ENCODE data around the gene NBPF1.
A peak's percentile ranks its signal among the peaks of the same experiment; 100 is the strongest.
"Not testable (repeated sequence)": the region's sequence is repeated elsewhere in the genome, so short reads cannot be mapped to it uniquely, and the experiment has no call there.

NBPF1 gene

DNA sequence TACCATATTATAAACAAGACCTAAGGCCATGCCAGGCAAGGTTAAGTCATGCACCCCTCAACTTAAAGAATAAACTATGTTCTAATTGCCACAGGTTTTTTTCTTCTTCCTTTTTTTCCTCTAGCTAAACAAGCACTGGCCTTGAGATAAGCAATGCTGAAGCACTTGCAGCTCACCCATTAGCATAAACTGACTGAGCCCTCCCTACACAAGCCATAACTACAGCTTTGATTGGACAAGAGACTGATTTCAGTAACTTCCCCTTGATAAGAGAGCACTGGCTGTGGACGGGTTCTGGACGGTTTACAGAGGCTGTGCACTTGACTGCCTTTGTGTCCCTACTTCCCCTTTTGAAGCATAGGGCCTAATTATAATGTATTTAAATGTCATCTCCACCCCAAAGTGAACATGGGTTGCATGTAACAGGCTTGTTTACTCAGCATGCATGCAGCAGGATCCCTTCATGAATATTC lies 72.9 kb downstream of the NBPF1 start:
- DNase-seq, result not testable (repeated sequence)

DNA sequence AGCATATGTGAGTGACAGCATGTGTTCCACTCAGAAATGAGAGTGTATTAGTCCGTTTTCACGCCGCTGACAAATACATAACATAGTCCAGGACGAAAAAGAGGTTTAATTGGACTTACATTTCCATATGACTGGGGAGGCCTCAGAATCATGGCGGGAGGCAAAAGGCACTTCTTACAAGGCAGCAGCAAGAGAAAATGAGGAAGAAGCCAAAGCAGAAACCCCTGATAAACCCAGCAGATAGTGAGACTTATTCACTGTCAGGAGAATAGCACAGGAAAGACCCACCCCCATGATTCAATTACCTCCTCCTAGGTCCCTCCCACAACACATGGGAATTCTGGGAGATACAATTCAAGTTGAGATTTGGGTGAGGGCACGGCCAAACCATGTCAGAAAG lies 75.8 kb downstream of the NBPF1 start:
- not testable (repeated sequence) for DNase-seq

DNA sequence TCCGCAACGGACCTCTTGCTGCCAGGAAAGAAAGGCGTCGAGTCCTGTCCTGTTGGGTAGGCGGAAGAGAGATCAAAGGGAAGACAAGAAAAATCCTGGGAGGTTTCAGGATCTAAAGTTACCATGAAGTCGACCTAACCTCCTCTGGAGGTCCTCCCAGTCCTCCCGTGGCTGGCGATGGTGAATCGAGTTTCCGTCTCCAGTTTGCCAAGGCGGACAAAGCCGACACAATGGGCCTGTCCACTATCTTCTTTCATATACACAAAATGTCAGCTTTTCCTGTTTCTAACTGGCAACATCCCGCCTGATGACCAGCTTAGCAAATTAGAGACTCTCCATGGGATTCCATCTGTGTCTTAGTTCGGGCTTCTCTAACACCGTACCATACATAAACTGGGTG lies 76.6 kb downstream of the NBPF1 start:
- DNase-seq, result not testable (repeated sequence)

DNA sequence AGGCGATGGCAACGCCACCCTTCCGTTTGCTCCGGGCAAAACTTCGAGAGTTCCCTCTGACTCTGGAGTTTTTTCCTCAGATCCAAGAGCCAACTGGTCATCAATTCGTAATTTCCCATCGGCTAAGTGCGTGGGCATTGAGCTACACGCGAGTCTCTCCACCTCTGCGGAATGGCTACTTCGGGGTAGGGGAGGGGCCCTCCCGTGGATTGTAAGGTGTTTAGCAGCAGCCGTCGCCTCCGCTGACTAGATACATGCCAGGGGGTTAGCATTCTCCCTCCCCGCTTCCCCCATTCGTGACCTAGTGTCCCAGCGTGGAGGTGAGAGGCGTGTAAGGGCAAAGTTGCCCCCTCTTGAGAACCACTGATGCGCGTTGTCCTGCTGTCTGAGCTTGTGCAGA lies 77.5 kb downstream of the NBPF1 start:
- not testable (repeated sequence) for DNase-seq

DNA sequence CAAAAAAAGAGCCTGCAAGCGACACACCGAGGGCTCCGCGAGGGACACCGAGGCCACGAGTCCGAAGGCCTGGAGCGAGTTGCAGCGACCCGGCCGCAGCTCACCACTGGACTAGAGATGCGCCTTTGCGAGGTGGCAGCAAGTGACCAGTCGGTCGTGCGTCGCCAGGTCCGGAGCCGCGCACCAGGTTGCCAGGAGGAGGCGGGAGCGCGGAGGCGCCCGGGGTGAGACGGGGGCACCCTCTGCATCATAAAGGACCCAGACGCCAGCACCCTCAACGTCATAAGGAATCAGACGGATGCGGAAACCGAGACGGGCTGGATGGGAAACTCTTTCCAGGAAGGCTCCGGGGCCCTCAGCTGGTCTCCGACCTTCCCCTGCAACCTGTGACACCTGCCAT lies 77.9 kb downstream of the NBPF1 start:
- not testable (repeated sequence) for DNase-seq

DNA sequence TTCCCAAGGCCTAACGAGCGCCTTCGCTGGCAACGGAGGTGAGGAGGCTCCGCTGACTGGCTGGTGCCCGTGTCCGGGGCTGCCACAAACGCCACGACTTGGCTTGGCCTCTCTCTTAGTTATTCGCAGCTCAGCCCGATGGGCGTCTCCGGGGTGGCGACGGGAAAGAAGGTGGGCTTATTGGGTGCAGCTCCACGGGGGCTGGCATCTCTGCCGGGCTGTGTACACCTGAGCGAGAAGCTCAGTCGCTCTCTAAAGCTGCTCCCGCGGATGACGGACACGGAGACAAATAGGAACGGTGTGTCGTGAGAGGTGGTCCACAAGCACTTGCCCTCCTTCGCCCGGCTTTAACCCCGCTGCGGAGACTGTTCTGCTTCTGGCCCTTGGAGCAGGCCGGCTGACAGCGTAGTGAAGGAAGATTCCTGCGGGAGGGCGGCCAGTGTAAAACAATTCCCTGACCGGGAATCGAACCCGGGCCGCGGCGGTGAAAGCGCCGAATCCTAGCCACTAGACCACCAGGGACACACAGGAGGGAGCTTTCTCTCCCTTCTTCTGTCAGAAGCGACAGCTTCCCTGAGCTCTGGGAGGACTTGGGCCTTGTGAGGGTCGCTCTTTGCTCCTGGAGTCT lies 78.4 kb downstream of the NBPF1 start:
- peak in 1 of 2 donors; percentile 38 for DNase-seq

DNA sequence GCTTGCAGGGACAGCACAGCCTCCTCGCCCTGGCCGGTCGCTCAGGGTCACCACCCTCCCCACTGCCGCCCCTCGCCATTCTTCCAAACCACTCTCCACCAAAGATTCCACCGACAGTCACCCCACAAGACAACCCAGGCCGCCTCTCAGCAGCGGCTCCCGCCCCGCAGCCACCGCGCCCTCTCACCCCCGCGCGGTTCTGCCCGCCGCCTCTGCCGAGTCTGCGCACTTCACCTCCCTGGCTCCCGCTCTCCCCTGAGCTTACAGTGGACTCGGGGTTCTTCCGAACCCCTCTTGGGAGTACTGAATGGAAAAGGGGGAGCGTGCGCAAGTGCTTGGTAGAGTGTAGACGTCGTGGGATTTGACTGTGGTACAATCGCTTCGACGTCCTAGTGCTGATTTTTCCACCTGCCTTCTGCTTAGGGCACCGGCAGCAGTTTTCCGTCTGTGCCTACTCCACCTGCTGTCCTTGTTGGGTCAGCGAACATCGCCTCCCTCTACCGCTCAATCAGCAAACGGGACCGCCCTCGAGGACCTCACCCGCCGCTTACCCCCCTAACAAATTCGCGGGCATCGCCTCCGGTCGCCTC lies 79.0 kb downstream of the NBPF1 start:
- peak in 1 of 2 donors; percentile 12 for DNase-seq

DNA sequence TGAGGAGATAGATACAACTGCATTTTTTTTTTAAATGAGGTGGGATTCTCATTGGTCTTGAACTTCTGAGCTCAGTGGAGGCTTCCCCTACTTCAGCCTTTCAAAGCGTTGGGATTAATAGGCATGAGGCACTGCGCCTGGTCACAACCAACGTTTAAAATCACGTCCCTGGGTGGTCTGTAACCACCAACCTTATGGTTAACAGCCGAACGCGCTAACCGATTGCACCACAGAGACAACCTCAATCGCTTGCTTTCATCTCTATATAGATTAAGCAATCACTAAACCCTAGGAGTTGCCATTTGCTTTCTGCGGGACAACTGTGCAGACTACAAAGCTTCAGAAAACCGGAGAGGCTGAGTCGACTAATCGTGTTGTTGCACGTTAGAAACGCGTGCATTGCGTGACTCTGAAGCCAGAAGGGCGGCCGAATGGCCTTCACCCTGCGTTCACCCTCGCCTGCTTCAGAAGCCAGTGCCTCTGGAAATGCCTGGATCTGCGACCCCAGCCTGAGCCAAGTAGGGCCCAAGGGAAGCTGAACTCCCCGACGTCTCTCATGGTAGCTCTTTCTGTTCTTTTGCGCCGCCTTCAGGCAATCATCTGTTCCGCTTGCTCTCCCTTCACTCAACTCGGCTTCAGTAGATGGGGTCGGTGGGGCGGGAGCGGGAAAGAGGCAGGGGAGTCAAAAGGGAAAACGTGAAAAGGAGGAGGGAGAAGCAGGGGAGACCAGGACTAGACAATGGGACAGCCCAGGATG lies 81.0 kb downstream of the NBPF1 start:
- DNase-seq, result not testable (repeated sequence)

DNA sequence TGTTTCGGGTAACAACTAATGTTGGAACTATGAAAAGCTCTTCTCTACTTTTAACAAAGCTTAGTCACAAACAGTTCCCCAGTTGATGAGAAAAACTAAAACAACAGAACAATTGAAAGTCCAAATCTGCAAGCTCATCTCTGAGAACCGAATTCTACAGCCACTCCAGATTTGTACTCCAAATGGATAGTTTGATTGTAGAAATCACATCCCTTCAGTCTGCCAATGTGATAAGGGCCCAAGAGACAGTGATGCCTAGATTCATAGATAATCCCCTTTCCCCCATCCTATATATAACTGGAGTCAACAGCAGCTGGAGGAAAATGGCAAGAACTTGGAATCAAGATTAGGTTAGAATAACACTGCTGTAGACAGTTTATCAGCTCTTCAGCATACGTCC lies 85.0 kb downstream of the NBPF1 start:
- DNase-seq, result not testable (repeated sequence)

DNA sequence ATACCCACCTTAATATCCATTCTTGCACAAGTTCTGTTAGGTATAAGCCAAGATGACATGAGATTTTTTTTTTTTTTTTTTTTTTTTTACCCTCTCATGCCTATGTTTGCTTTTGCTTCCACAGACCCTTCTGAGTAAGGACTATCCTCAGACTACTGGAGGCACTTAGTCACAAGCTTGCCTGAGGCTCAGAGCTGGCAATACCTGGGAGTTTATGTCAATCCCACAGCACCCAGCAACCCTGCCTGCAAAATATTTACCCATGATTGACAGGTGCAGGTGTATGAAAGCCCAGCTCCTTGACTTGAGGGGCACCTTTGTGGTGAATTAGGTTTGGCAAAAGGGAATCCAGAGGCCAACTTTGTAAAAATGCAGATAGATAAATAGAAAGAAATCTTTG lies 87.6 kb downstream of the NBPF1 start:
- DNase-seq, result not testable (repeated sequence)

DNA sequence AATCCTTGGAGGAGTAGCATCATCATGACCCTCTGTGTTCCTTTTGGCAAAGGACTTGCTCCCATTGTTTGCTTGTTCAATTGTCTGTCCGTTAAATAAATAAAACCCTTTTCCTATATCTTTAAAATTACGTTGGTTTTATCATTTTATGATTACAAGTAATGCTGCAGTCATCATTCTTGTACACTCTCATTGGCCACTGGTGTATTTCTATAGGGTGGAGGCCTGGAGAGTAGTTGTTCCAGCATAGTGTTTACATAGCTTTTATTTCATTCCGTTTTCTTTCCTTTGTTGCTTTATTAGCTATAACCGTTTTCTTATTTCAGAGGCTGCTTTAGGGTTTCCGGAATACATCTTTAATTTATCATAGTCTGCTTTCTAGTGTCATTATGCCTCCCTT lies 91.7 kb downstream of the NBPF1 start:
- DNase-seq, result not testable (repeated sequence)

DNA sequence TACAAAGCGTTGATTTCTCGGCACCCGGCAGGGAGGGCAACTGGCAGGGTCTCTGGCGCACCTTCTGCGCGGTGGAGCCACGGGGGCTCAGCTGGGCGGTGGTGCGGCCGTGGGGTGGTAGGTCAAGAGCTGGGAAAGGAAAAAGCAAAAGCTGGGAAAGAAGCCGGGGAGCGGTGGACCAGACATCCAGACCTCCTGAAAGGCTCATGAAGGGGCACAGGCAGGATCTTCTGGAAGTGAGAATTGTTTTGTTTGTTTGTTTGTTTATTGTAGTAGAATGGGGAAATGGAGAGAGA lies 92.1 kb downstream of the NBPF1 start:
- DNase-seq, result no peak

DNA sequence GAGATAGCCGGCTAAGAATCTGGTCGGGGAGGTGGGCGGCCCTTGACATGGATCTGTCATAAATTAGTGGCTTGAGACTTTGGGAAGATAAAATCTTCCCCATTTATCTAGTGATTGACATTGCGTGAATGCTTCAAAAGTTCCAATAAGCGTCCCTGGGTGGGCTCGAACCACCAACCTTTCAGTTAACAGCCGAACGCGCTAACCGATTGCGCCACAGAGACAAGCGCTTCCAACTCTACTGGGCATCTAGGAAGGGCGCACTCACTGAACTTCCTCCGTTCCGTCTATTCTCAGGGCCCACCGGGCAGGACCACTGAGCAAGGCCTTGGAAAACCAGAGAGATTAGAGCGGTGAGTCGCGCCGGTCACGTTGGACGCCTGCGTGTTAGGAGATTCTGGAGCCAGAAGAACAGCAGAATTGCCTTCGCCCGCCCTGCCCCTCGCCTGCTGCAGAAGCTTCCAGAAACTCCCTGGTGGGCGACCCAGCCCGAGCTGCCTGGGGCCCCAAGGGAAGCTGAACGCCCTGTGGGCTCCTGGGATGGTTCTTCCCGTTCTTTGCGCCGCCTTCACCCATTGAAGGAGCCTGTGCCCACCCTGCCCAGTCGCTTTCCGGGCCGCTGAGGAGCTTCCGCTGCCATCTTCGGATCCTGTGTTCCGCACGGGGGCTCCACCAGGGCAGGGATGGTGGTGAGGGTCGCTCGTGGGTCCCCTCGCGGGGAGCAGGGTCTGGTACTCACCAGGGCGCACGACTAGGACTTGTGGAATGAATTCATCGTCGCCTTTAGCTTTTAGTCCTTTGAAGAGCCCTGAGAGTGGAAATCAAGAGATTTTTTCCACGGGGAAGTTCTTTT lies 92.7 kb downstream of the NBPF1 start:
- DNase-seq, result not testable (repeated sequence)

DNA sequence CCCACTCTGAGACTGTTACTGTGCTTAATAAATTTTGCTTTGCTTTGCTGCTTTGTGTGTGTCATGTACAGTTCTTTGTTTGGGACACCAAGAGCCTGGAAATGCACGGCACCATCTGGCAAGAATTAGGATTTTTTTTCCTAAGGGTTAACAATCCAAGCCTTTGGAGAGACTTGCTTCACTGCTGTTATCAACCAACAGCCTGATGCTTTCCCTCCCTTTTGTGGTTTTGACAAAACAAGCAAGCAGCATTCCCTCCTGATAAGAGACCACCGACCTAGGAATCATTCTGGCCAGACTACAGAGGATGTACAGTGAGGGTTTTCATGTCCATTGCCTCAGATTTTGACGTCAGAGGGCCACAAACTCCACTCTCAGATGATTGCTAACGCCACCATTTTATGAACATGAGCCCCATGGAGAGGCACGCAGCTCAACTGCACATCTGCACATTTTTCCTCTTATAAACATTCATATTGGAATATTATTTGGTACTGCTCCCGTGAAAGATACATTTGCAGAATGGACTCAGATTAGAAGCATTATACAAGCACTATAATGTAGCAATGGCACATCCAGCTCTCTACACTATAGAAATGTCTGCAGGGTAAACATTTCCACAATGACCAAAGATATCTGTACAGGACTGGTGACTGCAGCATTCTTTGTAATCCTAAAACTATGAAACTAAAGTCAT lies 94.0 kb downstream of the NBPF1 start:
- DNase-seq, result not testable (repeated sequence)

DNA sequence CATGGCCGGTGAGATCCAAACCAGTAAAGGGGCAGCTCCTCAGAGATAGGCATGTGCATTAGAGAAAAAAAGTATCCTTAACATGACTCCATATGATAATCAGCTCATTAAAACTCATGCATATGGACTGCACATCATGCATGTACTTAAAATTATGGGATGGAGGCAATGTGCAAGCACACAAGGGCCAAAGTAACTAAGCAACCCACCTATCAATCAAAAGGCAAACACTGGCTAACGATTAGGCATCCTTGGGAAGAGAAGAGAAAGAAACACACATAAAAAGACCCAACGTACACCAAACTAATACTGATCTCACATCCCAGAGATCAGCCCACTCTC lies 94.5 kb downstream of the NBPF1 start:
- DNase-seq, result not testable (repeated sequence)

DNA sequence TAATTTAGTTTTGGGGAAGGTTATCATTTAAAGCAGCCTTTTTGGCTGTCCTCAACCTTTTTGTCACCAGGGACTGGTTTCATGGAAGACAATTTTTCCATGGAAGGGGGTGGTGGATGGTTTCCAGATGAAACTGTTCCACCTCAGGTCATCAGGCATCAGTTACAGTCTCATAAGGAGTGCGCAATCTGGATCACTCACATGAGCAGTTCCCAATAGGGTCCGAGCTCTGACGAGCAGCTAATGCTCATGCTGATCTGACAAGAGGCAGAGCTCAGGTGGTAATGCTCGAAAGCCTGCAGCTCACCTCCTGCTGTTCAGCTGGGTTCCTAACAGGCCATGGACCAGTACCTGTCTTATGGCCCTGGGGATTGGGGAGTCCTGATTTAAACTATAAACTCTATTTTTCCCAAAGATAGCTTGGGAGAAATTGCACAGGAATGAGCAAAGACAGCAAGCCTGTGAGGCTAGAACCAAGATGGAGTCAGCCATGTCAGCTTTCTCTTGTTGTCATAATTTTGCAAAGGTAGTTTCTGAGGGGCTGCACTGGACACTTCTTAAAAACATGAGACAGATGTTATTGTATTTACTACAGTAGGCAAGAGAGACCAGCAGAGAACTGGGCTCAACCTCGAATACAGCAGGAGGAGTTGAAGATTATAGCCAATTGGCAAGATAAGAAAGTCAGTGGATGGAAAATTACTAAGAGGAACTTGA lies 96.5 kb downstream of the NBPF1 start:
- not testable (repeated sequence) for DNase-seq

DNA sequence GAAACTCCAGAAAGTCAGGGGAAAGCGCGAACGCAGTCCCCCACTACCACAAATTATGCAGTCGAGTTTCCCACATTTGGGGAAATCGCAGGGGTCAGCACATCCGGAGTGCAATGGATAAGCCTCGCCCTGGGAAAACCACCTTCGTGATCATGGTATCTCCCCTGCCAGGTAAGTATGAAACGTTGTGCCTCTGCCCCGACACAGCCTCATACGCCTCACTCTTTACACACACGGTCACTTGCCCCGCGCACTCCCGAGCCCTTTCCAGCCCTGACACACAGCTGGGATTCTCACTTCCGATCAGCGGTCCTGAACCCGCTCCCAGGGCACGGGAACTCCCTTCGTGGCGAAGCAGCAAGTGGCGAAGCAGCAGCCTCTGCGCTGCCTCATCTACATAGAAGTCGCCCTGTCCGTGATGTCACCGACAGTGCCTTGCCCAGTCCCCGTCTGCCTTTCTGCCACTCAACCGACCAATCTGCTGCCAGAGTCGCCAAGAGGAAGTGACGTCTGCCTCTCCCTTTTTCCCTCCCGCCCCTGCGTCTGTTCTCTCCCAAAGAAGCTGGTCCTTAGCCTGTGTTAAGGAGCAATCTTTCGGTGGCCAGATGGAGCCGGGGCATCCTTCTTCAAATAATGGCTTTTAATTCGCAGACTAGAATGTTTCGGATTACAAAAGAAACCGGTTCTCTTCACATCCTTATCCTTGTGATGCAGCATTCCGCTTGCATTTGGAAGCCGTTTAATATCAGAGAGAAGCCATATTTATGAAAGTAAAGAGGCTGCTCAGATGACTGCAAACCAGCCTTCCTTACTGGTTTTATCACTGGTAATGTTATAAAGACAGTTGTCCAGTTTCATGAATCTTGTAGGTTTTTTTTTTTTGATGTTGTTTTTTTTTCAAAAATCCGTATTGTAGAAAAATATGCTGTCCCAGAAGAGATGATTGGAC lies 99.0 kb downstream of the NBPF1 start, which contains the start of gene RNU1-1:
Gene RNU1-1 (minus strand): TSS at position 179 of the 949 bp plus-strand sequence.
- peak; percentile 82 to 85 for DNase-seq

DNA sequence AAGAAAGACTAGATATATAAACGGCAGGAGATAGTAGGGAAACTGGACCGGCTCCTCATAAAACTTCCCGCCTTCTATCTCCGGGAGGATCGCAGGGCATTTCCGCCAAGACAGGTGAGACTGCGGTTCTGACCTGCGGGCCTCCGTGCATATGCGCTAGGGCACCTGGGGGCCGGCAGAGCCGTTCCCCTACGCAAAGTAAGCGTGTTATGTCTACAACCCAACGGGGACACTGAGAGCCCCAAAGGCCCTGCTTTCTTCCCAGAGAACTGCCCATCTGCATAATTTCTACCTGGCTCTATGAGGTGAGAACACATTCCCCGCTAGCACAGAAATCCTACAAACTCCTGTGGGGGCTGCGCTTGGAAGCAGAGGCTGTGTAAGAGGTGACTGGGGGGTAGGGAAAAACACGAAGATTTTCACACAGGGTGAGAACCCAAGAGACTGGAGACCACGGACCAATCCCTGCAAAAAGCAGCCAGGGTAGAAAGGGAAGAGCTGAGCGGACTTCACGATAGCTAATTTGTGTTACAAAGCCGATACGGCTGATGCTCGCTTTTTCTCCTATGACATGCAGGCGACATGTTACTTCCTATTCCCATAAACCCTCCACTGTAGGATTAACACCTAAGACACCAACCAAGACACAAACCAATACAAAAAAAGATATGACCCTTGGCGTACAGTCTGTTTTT lies 99.8 kb downstream of the NBPF1 start:
- DNase-seq, result peak; percentile 82 to 83

DNA sequence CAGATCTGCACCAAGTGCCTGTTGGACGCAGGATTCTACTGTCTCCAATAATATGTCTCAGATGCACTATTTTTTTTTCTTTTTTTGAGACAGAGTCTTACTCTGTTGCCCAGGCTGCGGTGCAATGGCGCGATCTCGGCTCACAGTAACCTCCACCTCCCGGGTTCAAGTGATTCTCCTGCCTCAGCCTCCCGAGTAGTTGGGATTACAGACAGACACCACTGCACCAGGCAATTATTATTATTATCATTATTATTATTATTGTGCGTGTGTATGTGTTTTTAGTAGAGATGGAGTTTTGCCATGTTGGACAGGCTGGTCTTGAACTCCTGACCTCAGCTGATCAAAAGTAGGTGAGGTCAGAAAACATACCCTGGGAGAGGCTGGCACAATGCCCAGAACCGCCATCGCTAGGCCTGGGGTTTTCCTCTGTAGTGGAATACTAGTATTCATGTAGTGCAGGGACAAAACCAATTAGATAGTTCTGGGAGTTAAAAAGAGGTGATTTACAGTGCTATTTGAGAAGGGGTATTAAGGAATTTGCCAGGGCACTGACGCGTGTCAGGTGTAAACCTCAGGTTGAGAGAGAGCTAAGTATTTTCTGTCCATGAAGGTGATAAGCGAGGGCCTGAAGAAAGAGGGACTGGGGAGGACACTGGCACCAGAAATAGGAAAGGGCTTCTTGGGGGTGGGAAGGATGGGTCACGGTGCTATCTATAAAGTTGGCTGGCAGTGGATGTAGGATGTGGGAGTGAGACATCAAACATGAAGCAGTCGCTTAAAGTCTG lies 100.5 kb downstream of the NBPF1 start:
- peak; percentile 20 to 53 for DNase-seq

Data from CD4-positive, alpha-beta T cell treated with Interleukin-4 for 1 hour (primary cell).